MCF 10A (cell line): ENCODE data around the gene DSC1. TPM values are rescaled to one million over a fixed set of nuclear protein-coding genes. Genes with fewer than 3 reads are reported as not detected.

Experiments used
- BruUV-seq: library from RNA; stranded (reverse); fragments of 400-500 nt; replicated peaks from 2 replicates; lab custom pipeline; 2021; lab: Mats Ljungman, UMichigan
- CTCF ChIA-PET: fragments of 300-600 bp; sonication (Branson Sonifier 250); formaldehyde crosslinking; extraction: SDS; loops from one replicate; lab custom pipeline; 2021; ENCODE audit warnings: antibody characterized with exemption, inconsistent platforms; lab: Yijun Ruan, JAX
- POLR2A ChIA-PET: fragments of 300-600, 350-650 bp; sonication (Branson Sonifier 250); formaldehyde crosslinking; extraction: SDS; loops from one replicate; lab custom pipeline; 2020; ENCODE audit warnings: antibody characterized with exemption, inconsistent platforms; lab: Yijun Ruan, JAX
- DNase-seq: peaks from one replicate; pipeline ENCODE4 v3.0.0-alpha.2; 2018; ENCODE audit not compliant: unreplicated experiment
- H3K27ac Mint-ChIP-seq: one replicate; pipeline ENCODE4 v1.8.0; 2022; ENCODE audit warnings: mild to moderate bottlenecking, low read depth, mixed read lengths; ENCODE audit not compliant: unreplicated experiment
- H3K27me3 Mint-ChIP-seq: one replicate; pipeline ENCODE4 v1.8.0; 2022; ENCODE audit warnings: mixed read lengths; ENCODE audit not compliant: insufficient read depth, unreplicated experiment
- H3K36me3 Mint-ChIP-seq: one replicate; pipeline ENCODE4 v1.8.0; 2022; ENCODE audit warnings: mild to moderate bottlenecking, moderate library complexity, mixed read lengths; ENCODE audit not compliant: insufficient read depth, unreplicated experiment
- H3K4me1 Mint-ChIP-seq: one replicate; pipeline ENCODE4 v1.8.0; 2022; ENCODE audit warnings: mixed read lengths; ENCODE audit not compliant: insufficient read depth, unreplicated experiment
- H3K4me3 Mint-ChIP-seq: one replicate; pipeline ENCODE4 v1.8.0; 2022; ENCODE audit warnings: mild to moderate bottlenecking, moderate library complexity, mixed read lengths; ENCODE audit not compliant: unreplicated experiment
- H3K9me3 Mint-ChIP-seq: one replicate; pipeline ENCODE4 v1.8.0; 2022; ENCODE audit warnings: mixed read lengths; ENCODE audit not compliant: unreplicated experiment
- intact Hi-C: fragments of 100-400 bp; cut with micrococcal nuclease; formaldehyde crosslinking; loops from 2 replicates; pipeline ENCODE4 v1.14.1; 2022
- total RNA-seq: library from RNA; stranded (reverse); gene quantifications from 2 replicates; pipeline ENCODE4 v1.2.3, GENCODE V29; 2022
- TF ChIP-seq, protein P1 (sequence below): fragments of 200-600 bp; IDR thresholded peaks from one replicate; pipeline ENCODE4 v1.8.0; 2022; ENCODE audit warnings: antibody characterized with exemption, mild to moderate bottlenecking; ENCODE audit not compliant: unreplicated experiment

Gene DSC1
- total RNA-seq, 1 experiment from 2014 or later: not detected

DNA sequence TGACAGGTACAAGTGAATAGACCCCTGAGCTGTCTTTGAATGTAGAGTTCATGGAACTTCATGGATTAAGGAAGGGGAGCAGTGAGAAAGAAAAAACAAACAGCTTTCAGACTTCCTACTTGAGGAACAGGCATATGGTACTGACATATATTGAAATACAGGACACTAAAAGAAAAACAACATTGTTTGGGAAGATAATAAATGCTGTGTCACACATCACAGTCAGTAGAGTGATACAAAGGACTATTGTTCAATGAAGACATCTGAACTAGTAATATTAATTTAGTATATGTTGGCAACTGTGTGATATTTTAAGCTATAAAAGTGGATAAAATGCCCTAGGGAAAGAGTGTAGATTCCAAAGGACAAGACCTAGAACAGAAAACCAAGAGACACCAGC, 63.8 kb downstream of the DSC1 start:
- H3K9me3 Mint-ChIP-seq: no peaks in the 10 kb centered on the region
- no peak overlapping the region for H3K27ac Mint-ChIP-seq
- H3K27me3 Mint-ChIP-seq: no peaks in the 10 kb centered on the region
- BruUV-seq: no TSS peak
- TF ChIP-seq, protein P1, sequence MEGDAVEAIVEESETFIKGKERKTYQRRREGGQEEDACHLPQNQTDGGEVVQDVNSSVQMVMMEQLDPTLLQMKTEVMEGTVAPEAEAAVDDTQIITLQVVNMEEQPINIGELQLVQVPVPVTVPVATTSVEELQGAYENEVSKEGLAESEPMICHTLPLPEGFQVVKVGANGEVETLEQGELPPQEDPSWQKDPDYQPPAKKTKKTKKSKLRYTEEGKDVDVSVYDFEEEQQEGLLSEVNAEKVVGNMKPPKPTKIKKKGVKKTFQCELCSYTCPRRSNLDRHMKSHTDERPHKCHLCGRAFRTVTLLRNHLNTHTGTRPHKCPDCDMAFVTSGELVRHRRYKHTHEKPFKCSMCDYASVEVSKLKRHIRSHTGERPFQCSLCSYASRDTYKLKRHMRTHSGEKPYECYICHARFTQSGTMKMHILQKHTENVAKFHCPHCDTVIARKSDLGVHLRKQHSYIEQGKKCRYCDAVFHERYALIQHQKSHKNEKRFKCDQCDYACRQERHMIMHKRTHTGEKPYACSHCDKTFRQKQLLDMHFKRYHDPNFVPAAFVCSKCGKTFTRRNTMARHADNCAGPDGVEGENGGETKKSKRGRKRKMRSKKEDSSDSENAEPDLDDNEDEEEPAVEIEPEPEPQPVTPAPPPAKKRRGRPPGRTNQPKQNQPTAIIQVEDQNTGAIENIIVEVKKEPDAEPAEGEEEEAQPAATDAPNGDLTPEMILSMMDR: no peak
- no peak for DNase-seq
- CTCF ChIA-PET: interaction anchor here (0.7 to 1.0 kb wide), 3 partner anchors 55 to 145 kb away, joined by 3 read pairs; partner anchors contain the start of gene DSC3
- intact Hi-C loops: no loop called here
- H3K4me1 Mint-ChIP-seq: peaks cover 30% of the 10 kb centered on the region
- POLR2A ChIA-PET: interaction anchor here (0.6 to 9.4 kb wide), 12 partner anchors 19 to 414 kb away, joined by 3 to 221 read pairs (median 6); partner anchors contain the start of gene DSC3
- no peaks in the 10 kb centered on the region for H3K36me3 Mint-ChIP-seq
- H3K4me3 Mint-ChIP-seq: peak overlapping the region; percentile 82

DNA sequence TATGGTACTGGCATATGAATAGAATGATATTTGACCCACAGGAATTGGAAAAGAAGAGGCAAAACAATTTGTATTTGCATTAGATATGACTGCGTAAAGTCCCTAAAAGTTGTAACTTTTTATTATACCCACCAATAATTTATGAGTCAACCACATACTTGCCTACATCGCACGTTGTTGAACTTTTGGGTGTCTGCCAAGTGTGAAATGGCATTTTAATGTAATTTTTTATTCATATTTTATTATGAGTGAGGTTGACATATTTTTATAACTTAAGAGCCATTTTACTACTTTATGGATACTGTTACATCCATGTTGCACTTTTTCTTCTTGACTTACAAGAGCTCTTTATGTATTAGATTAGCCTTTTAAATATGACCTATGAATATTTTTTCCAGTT, 65.0 kb downstream of the DSC1 start:
- peak; percentile 6 for DNase-seq
- H3K9me3 Mint-ChIP-seq: no peaks in the 10 kb centered on the region
- TF ChIP-seq, protein P1: no peak
- H3K4me3 Mint-ChIP-seq: no peak overlapping the region
- H3K4me1 Mint-ChIP-seq: peaks cover 20% of the 10 kb centered on the region
- H3K27ac Mint-ChIP-seq: no peak overlapping the region
- intact Hi-C loops: no loop called here
- POLR2A ChIA-PET: interaction anchor here (0.6 to 9.4 kb wide), 10 partner anchors 57 to 998 kb away, joined by 3 to 221 read pairs (median 4); partner anchors contain the start of gene DSC3
- CTCF ChIA-PET: interaction anchor here (0.7 kb wide), 2 partner anchors 116 to 811 kb away, joined by 3 to 4 read pairs; no protein-coding TSS in a partner anchor
- no peaks in the 10 kb centered on the region for H3K36me3 Mint-ChIP-seq
- no peaks in the 10 kb centered on the region for H3K27me3 Mint-ChIP-seq
- no TSS peak for BruUV-seq

DNA sequence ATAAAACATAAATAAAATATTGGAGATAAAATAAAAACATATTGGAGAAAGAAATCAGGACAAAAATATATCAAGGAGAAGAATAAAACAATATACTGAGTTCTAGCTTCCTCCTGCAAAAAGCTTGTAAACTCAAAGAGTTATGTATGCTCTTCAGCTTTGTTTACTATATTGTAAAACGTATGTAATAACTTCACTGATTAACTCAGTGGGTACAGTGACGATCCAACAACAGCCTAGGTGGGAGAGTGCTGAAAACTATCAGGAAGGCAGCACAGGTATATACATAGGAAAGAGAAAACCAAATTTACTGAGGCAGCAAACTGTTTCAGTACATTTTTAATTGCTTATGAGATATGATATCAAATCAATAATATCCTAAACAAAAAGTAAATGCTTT, 68.8 kb downstream of the DSC1 start:
- no peak overlapping the region for H3K4me3 Mint-ChIP-seq
- H3K9me3 Mint-ChIP-seq: no peaks in the 10 kb centered on the region
- CTCF ChIA-PET: no interaction called here
- intact Hi-C loops: no loop called here
- no peak overlapping the region for H3K27ac Mint-ChIP-seq
- BruUV-seq: no TSS peak
- H3K36me3 Mint-ChIP-seq: peaks cover 10% of the 10 kb centered on the region
- H3K4me1 Mint-ChIP-seq: peaks cover 3% of the 10 kb centered on the region
- no peaks in the 10 kb centered on the region for H3K27me3 Mint-ChIP-seq
- POLR2A ChIA-PET: interaction anchor here (1.3 kb wide), 1 partner anchor 51 kb away, joined by 3 read pairs; the partner anchor contains the start of gene DSC3
- DNase-seq: no peak
- TF ChIP-seq, protein P1: no peak

DNA sequence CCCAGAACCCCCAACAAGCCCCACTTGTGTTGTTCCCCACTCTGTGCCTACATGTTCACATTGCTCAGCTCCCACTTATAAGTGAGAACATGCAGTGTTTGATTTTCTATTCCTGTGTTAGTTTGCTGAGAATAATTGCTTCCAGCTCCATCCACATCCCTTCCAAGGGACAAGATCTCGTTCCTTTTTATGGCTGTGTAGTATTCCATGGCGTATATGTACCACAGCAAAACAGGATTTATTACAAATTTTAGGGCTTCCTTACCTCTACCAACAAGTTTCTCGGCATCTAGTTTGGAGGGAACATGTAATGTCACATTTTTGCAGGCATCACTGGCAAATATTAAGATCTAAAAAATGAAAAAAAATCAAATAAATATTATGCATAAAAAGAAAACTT, 69.4 kb downstream of the DSC1 start:
- POLR2A ChIA-PET: interaction anchor here (0.6 to 1.3 kb wide), 3 partner anchors 51 to 423 kb away, joined by 3 read pairs; partner anchors contain the start of gene DSC3
- CTCF ChIA-PET: interaction anchor here (1.1 kb wide), 1 partner anchor 92 kb away, joined by 4 read pairs; no protein-coding TSS in a partner anchor

More for the DNA sequence above, 69.4 kb downstream of the DSC1 start:
- TF ChIP-seq, protein P1: no peak
- BruUV-seq: no TSS peak
- Mint-ChIP-seq H3K36me3 (peaks cover 16% of the 10 kb centered on the region), H3K27ac (no peak overlapping the region), H3K4me3 (no peak overlapping the region), H3K9me3 (no peaks in the 10 kb centered on the region), H3K27me3 (no peaks in the 10 kb centered on the region), H3K4me1 (no peaks in the 10 kb centered on the region)
- no peak for DNase-seq
- intact Hi-C loops: no loop called here
